GM19023 (cell line): Measurements from ENCODE around the gene TELO2.

ENCODE experiments used
- ATAC-seq: cut with Tn5 transposase; IDR thresholded peaks from one replicate; pipeline ENCODE4 v1.9.1; 2021; ENCODE audit warnings: mild to moderate bottlenecking, moderate library complexity; ENCODE audit not compliant: unreplicated experiment

The TELO2 gene

GRCh38 chr16:1550069-1550468 lies 56.9 kb downstream of the TELO2 start:
- no peak for ATAC-seq

GRCh38 chr16:1550696-1551095 lies 57.5 kb downstream of the TELO2 start:
- ATAC-seq = no peak

GRCh38 chr16:1551166-1551565 lies 58.0 kb downstream of the TELO2 start:
- no peak for ATAC-seq

- ATAC-seq = no peak
These were observed 59.0 kb downstream of the TELO2 start for GRCh38 chr16:1552129-1552528.

- ATAC-seq = no peak
These were observed 61.0 kb downstream of the TELO2 start for GRCh38 chr16:1553946-1554825.

- ATAC-seq = no peak
These were observed 61.8 kb downstream of the TELO2 start for GRCh38 chr16:1554826-1555445.

GRCh38 chr16:1556254-1556653 lies 63.1 kb downstream of the TELO2 start:
- no peak for ATAC-seq

GRCh38 chr16:1557074-1557473 lies 63.9 kb downstream of the TELO2 start:
- ATAC-seq = no peak

- ATAC-seq = no peak
These were observed 64.4 kb downstream of the TELO2 start for GRCh38 chr16:1557576-1557975.

GRCh38 chr16:1559446-1559975 lies 66.4 kb downstream of the TELO2 start:
- no peak for ATAC-seq
